Measurements from ENCODE around the gene FGF14. TPM values are rescaled to one million over a fixed set of nuclear protein-coding genes. Genes with fewer than 3 reads are reported as not detected.

FGF14 gene
- total RNA-seq, 1 experiment from 2014 or later = not detected

- no peaks in the 10 kb centered on the region for H3K9me2 ChIP-seq (replicated peaks; ENCODE audit: insufficient read depth, low read length)
- no peak for DNase-seq
- no peaks in the 10 kb centered on the region for H3K79me2 ChIP-seq (ENCODE audit: low read length)
- no peaks in the 10 kb centered on the region for H3K36me3 ChIP-seq (ENCODE audit: insufficient read depth, low read length)
- H2AFZ ChIP-seq (ENCODE audit: low read length) = no peak overlapping the region
- H3K9ac ChIP-seq (ENCODE audit: low read length) = no peak overlapping the region
- no peak overlapping the region for H3K27ac ChIP-seq (ENCODE audit: low read length)
- no peaks in the 10 kb centered on the region for H3K9me3 ChIP-seq (ENCODE audit: low read length)
- H3K27me3 ChIP-seq (ENCODE audit: low read length) = no peaks in the 10 kb centered on the region
- no peak overlapping the region for H3K4me3 ChIP-seq (ENCODE audit: low read length)
- H3K4me1 ChIP-seq (ENCODE audit: low read length) = no peaks in the 10 kb centered on the region
- H3K4me2 ChIP-seq (ENCODE audit: low read depth, low read length, poor library complexity, severe bottlenecking) = no peak overlapping the region
- no peaks in the 10 kb centered on the region for H4K20me1 ChIP-seq (ENCODE audit: insufficient read depth, low read depth, low read length)
Observed at GRCh38 chr13:102316732-102317131, 85.1 kb downstream of the FGF14 start.

GRCh38 chr13:102312841-102313240 is 89.0 kb downstream of the FGF14 start:
- no peak overlapping the region for H3K4me2 ChIP-seq (ENCODE audit: low read depth, low read length, poor library complexity, severe bottlenecking)

GRCh38 chr13:102311901-102312300 is 89.9 kb downstream of the FGF14 start:
- no peaks in the 10 kb centered on the region for H3K36me3 ChIP-seq (ENCODE audit: insufficient read depth, low read length)
- no peaks in the 10 kb centered on the region for H3K4me1 ChIP-seq (ENCODE audit: low read length)
- no peak overlapping the region for H3K27ac ChIP-seq (ENCODE audit: low read length)
- no peaks in the 10 kb centered on the region for H4K20me1 ChIP-seq (ENCODE audit: insufficient read depth, low read depth, low read length)
- no peak overlapping the region for H2AFZ ChIP-seq (ENCODE audit: low read length)
- DNase-seq = no peak
- H3K9me2 ChIP-seq (replicated peaks; ENCODE audit: insufficient read depth, low read length) = no peaks in the 10 kb centered on the region
- H3K9ac ChIP-seq (ENCODE audit: low read length) = no peak overlapping the region
- no peak overlapping the region for H3K4me2 ChIP-seq (ENCODE audit: low read depth, low read length, poor library complexity, severe bottlenecking)
- H3K4me3 ChIP-seq (ENCODE audit: low read length) = no peak overlapping the region
- H3K79me2 ChIP-seq (ENCODE audit: low read length) = no peaks in the 10 kb centered on the region
- H3K9me3 ChIP-seq (ENCODE audit: low read length) = no peaks in the 10 kb centered on the region
- no peaks in the 10 kb centered on the region for H3K27me3 ChIP-seq (ENCODE audit: low read length)

More at GRCh38 chr13:102312841-102313240, 89.0 kb downstream of the FGF14 start:
- Histone ChIP-seq H3K9me2 (replicated peaks; ENCODE audit: insufficient read depth, low read length) (no peaks in the 10 kb centered on the region), H3K9me3 (ENCODE audit: low read length) (no peaks in the 10 kb centered on the region), H3K79me2 (ENCODE audit: low read length) (no peaks in the 10 kb centered on the region), H3K36me3 (ENCODE audit: insufficient read depth, low read length) (no peaks in the 10 kb centered on the region), H3K27ac (ENCODE audit: low read length) (no peak overlapping the region), H3K4me1 (ENCODE audit: low read length) (no peaks in the 10 kb centered on the region), H3K9ac (ENCODE audit: low read length) (no peak overlapping the region), H4K20me1 (ENCODE audit: insufficient read depth, low read depth, low read length) (no peaks in the 10 kb centered on the region), H3K27me3 (ENCODE audit: low read length) (no peaks in the 10 kb centered on the region), H2AFZ (ENCODE audit: low read length) (no peak overlapping the region), H3K4me3 (ENCODE audit: low read length) (no peak overlapping the region)
- no peak for DNase-seq

GRCh38 chr13:102311419-102311796 is 90.4 kb downstream of the FGF14 start:
- H3K79me2 ChIP-seq (ENCODE audit: low read length) = no peaks in the 10 kb centered on the region
- no peak overlapping the region for H3K27ac ChIP-seq (ENCODE audit: low read length)
- H3K4me1 ChIP-seq (ENCODE audit: low read length) = no peaks in the 10 kb centered on the region
- no peaks in the 10 kb centered on the region for H3K9me2 ChIP-seq (replicated peaks; ENCODE audit: insufficient read depth, low read length)
- no peak overlapping the region for H2AFZ ChIP-seq (ENCODE audit: low read length)
- no peak overlapping the region for H3K4me2 ChIP-seq (ENCODE audit: low read depth, low read length, poor library complexity, severe bottlenecking)
- H3K9ac ChIP-seq (ENCODE audit: low read length) = no peak overlapping the region
- H3K36me3 ChIP-seq (ENCODE audit: insufficient read depth, low read length) = no peaks in the 10 kb centered on the region
- H3K9me3 ChIP-seq (ENCODE audit: low read length) = no peaks in the 10 kb centered on the region
- H3K27me3 ChIP-seq (ENCODE audit: low read length) = no peaks in the 10 kb centered on the region
- H3K4me3 ChIP-seq (ENCODE audit: low read length) = no peak overlapping the region
- DNase-seq = no peak
- H4K20me1 ChIP-seq (ENCODE audit: insufficient read depth, low read depth, low read length) = no peaks in the 10 kb centered on the region

- H3K9me2 ChIP-seq (replicated peaks; ENCODE audit: insufficient read depth, low read length) = no peaks in the 10 kb centered on the region
- H3K4me2 ChIP-seq (ENCODE audit: low read depth, low read length, poor library complexity, severe bottlenecking) = no peak overlapping the region
- no peak overlapping the region for H3K4me3 ChIP-seq (ENCODE audit: low read length)
- no peaks in the 10 kb centered on the region for H3K9me3 ChIP-seq (ENCODE audit: low read length)
- DNase-seq = no peak
- no peaks in the 10 kb centered on the region for H3K27me3 ChIP-seq (ENCODE audit: low read length)
- H4K20me1 ChIP-seq (ENCODE audit: insufficient read depth, low read depth, low read length) = no peaks in the 10 kb centered on the region
- no peak overlapping the region for H3K9ac ChIP-seq (ENCODE audit: low read length)
- H3K4me1 ChIP-seq (ENCODE audit: low read length) = no peaks in the 10 kb centered on the region
- H3K36me3 ChIP-seq (ENCODE audit: insufficient read depth, low read length) = no peaks in the 10 kb centered on the region
- no peak overlapping the region for H3K27ac ChIP-seq (ENCODE audit: low read length)
- no peaks in the 10 kb centered on the region for H3K79me2 ChIP-seq (ENCODE audit: low read length)
- no peak overlapping the region for H2AFZ ChIP-seq (ENCODE audit: low read length)
Observed at GRCh38 chr13:102310691-102311418, 91.0 kb downstream of the FGF14 start.

- H3K27me3 ChIP-seq (ENCODE audit: low read length) = no peaks in the 10 kb centered on the region
- no peaks in the 10 kb centered on the region for H3K79me2 ChIP-seq (ENCODE audit: low read length)
- H3K27ac ChIP-seq (ENCODE audit: low read length) = no peak overlapping the region
- H3K4me3 ChIP-seq (ENCODE audit: low read length) = no peak overlapping the region
- H3K9ac ChIP-seq (ENCODE audit: low read length) = no peak overlapping the region
- no peaks in the 10 kb centered on the region for H3K4me1 ChIP-seq (ENCODE audit: low read length)
- no peaks in the 10 kb centered on the region for H3K9me2 ChIP-seq (replicated peaks; ENCODE audit: insufficient read depth, low read length)
- no peak overlapping the region for H3K4me2 ChIP-seq (ENCODE audit: low read depth, low read length, poor library complexity, severe bottlenecking)
- DNase-seq = no peak
- no peaks in the 10 kb centered on the region for H4K20me1 ChIP-seq (ENCODE audit: insufficient read depth, low read depth, low read length)
- no peak overlapping the region for H2AFZ ChIP-seq (ENCODE audit: low read length)
- no peaks in the 10 kb centered on the region for H3K36me3 ChIP-seq (ENCODE audit: insufficient read depth, low read length)
- H3K9me3 ChIP-seq (ENCODE audit: low read length) = no peaks in the 10 kb centered on the region
Observed at GRCh38 chr13:102309110-102309509, 92.7 kb downstream of the FGF14 start.

- no peak overlapping the region for H3K4me3 ChIP-seq (ENCODE audit: low read length)
- H3K4me1 ChIP-seq (ENCODE audit: low read length) = no peaks in the 10 kb centered on the region
- H3K9me3 ChIP-seq (ENCODE audit: low read length) = no peaks in the 10 kb centered on the region
Observed at GRCh38 chr13:102302534-102302933, 99.3 kb downstream of the FGF14 start.

GRCh38 chr13:102300379-102300778 is 101.5 kb downstream of the FGF14 start:
- Histone ChIP-seq H3K9me2 (replicated peaks; ENCODE audit: insufficient read depth, low read length) (no peaks in the 10 kb centered on the region), H3K79me2 (ENCODE audit: low read length) (no peaks in the 10 kb centered on the region), H3K4me1 (ENCODE audit: low read length) (no peaks in the 10 kb centered on the region), H3K9ac (ENCODE audit: low read length) (no peak overlapping the region), H3K4me3 (ENCODE audit: low read length) (no peak overlapping the region), H3K9me3 (ENCODE audit: low read length) (no peaks in the 10 kb centered on the region), H3K36me3 (ENCODE audit: insufficient read depth, low read length) (no peaks in the 10 kb centered on the region), H4K20me1 (ENCODE audit: insufficient read depth, low read depth, low read length) (no peaks in the 10 kb centered on the region), H3K4me2 (ENCODE audit: low read depth, low read length, poor library complexity, severe bottlenecking) (no peak overlapping the region), H3K27ac (ENCODE audit: low read length) (no peak overlapping the region), H3K27me3 (ENCODE audit: low read length) (no peaks in the 10 kb centered on the region), H2AFZ (ENCODE audit: low read length) (no peak overlapping the region)
- DNase-seq = no peak

More at GRCh38 chr13:102302534-102302933, 99.3 kb downstream of the FGF14 start:
- Histone ChIP-seq H3K9ac (ENCODE audit: low read length) (no peak overlapping the region), H3K79me2 (ENCODE audit: low read length) (no peaks in the 10 kb centered on the region), H3K27me3 (ENCODE audit: low read length) (no peaks in the 10 kb centered on the region), H3K4me2 (ENCODE audit: low read depth, low read length, poor library complexity, severe bottlenecking) (no peak overlapping the region), H3K9me2 (replicated peaks; ENCODE audit: insufficient read depth, low read length) (no peaks in the 10 kb centered on the region), H3K36me3 (ENCODE audit: insufficient read depth, low read length) (no peaks in the 10 kb centered on the region), H2AFZ (ENCODE audit: low read length) (no peak overlapping the region), H4K20me1 (ENCODE audit: insufficient read depth, low read depth, low read length) (no peaks in the 10 kb centered on the region), H3K27ac (ENCODE audit: low read length) (no peak overlapping the region)
- DNase-seq = no peak
